Memory B cell (primary cell): ENCODE data around the gene KAT6B.

ENCODE experiments used
- ATAC-seq: fragments of 150-1000 bp; cut with Tn5 transposase; 2 replicates; pipeline ENCODE4 v1.10.0; 2021; ENCODE audit warnings: low read depth, mild to moderate bottlenecking, moderate library complexity
- DNase-seq, 2 donors: peaks; one replicate each; pipeline ENCODE4 v3.0.0; 2022; ENCODE audit warnings: low spot score in 2 of 2
- H3K27ac Mint-ChIP-seq: one replicate; pipeline ENCODE4 v1.8.0; 2022; ENCODE audit warnings: mild to moderate bottlenecking, moderate library complexity, mixed read lengths
- H3K27me3 Mint-ChIP-seq: one replicate; pipeline ENCODE4 v1.8.0; 2022; ENCODE audit warnings: mixed read lengths
- H3K36me3 Mint-ChIP-seq: one replicate; pipeline ENCODE4 v1.8.0; 2022; ENCODE audit warnings: mild to moderate bottlenecking, mixed read lengths
- H3K4me1 Mint-ChIP-seq: one replicate; pipeline ENCODE4 v1.8.0; 2022; ENCODE audit warnings: mixed read lengths
- H3K4me3 Mint-ChIP-seq: one replicate; pipeline ENCODE4 v1.8.0; 2022; ENCODE audit warnings: mild to moderate bottlenecking, moderate library complexity, mixed read lengths
- H3K9me3 Mint-ChIP-seq: one replicate; pipeline ENCODE4 v1.8.0; 2022; ENCODE audit warnings: mixed read lengths

KAT6B gene

GRCh38 chr10:74930965-74931364 is 104.6 kb downstream of the KAT6B start:
- no peak overlapping the region for H3K27ac Mint-ChIP-seq
- H3K36me3 Mint-ChIP-seq, result peaks cover 12% of the 10 kb centered on the region
- peaks cover 20% of the 10 kb centered on the region for H3K4me1 Mint-ChIP-seq

GRCh38 chr10:74932648-74933047 is 106.2 kb downstream of the KAT6B start:
- ATAC-seq (no peak), DNase-seq (no peak)
- H3K27me3 Mint-ChIP-seq, result no peaks in the 10 kb centered on the region
- H3K4me1 Mint-ChIP-seq, result peaks cover 14% of the 10 kb centered on the region
- H3K27ac Mint-ChIP-seq, result no peak overlapping the region
- no peak overlapping the region for H3K4me3 Mint-ChIP-seq
- H3K36me3 Mint-ChIP-seq, result peaks cover 10% of the 10 kb centered on the region
- H3K9me3 Mint-ChIP-seq, result no peaks in the 10 kb centered on the region

More at GRCh38 chr10:74930965-74931364, 104.6 kb downstream of the KAT6B start:
- ATAC-seq (no peak), DNase-seq (no peak)
- no peaks in the 10 kb centered on the region for H3K9me3 Mint-ChIP-seq
- no peaks in the 10 kb centered on the region for H3K27me3 Mint-ChIP-seq
- no peak overlapping the region for H3K4me3 Mint-ChIP-seq

- Mint-ChIP-seq H3K27ac (no peak overlapping the region), H3K4me1 (peaks cover 17% of the 10 kb centered on the region), H3K27me3 (no peaks in the 10 kb centered on the region), H3K4me3 (no peak overlapping the region), H3K36me3 (peaks cover 14% of the 10 kb centered on the region), H3K9me3 (no peaks in the 10 kb centered on the region)
- DNase-seq, result no peak
- no peak for ATAC-seq
Measured at GRCh38 chr10:74934100-74934812, 107.9 kb downstream of the KAT6B start.

GRCh38 chr10:74936577-74937265 is 110.3 kb downstream of the KAT6B start:
- Mint-ChIP-seq H3K36me3 (peaks cover 17% of the 10 kb centered on the region), H3K4me3 (no peak overlapping the region), H3K4me1 (peaks cover 20% of the 10 kb centered on the region), H3K27ac (no peak overlapping the region), H3K27me3 (no peaks in the 10 kb centered on the region), H3K9me3 (no peaks in the 10 kb centered on the region)
- no peak for ATAC-seq
- DNase-seq, result no peak

DNA sequence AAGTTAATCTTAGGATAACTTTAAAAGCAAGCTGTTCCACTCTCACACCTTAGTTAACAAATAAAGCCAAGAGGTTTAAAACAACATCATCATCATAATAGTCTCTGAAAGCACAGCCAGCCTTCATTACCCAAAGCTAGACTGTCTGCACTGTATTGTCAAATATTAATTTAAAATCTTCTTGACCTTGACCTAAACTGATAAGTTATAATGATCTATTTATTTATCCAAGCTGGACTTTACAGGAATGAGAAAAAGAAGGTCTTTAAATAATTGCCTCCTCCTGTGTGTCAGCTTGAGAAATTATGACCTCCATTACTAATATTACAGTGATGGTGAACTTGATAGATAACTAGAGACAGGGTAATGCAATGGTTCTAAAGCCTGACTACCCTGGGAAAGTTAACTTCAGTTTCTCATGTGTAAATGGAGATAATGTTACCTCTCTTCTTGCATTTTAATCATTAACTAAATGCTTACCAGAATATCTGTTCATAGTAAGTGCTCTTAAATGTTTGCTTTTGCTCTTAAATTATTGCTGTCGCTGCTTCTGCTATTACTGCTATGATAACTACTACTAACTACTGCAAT is 111.0 kb downstream of the KAT6B start:
- no peak overlapping the region for H3K4me3 Mint-ChIP-seq
- H3K4me1 Mint-ChIP-seq, result peaks cover 15% of the 10 kb centered on the region
- peaks cover 14% of the 10 kb centered on the region for H3K36me3 Mint-ChIP-seq
- ATAC-seq (no peak), DNase-seq (no peak)
- H3K27ac Mint-ChIP-seq, result no peak overlapping the region
- H3K27me3 Mint-ChIP-seq, result no peaks in the 10 kb centered on the region
- no peaks in the 10 kb centered on the region for H3K9me3 Mint-ChIP-seq

DNA sequence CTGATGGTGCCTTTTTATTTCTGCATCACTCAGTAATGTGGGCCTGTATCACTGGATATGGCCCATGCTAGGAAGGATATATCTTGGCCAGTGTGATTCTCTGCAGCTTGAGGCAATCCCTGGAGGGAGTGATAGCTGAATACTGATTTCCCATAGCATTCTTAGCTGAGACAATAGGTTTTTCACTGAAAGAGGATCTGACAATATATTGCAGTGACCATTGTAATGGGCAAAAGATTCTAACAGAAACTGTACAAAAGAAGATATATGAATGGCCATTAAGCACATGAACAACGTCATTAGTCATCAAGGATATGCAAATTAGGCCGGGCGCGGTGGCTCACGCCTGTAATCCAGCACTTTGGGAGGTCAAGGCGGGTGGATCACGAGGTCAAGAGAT is 117.8 kb downstream of the KAT6B start:
- Mint-ChIP-seq H3K4me3 (no peak overlapping the region), H3K9me3 (peaks cover 2% of the 10 kb centered on the region), H3K27me3 (no peaks in the 10 kb centered on the region), H3K4me1 (peaks cover 15% of the 10 kb centered on the region), H3K27ac (no peak overlapping the region), H3K36me3 (peaks cover 15% of the 10 kb centered on the region)
- no peak for ATAC-seq
- DNase-seq, result no peak

DNA sequence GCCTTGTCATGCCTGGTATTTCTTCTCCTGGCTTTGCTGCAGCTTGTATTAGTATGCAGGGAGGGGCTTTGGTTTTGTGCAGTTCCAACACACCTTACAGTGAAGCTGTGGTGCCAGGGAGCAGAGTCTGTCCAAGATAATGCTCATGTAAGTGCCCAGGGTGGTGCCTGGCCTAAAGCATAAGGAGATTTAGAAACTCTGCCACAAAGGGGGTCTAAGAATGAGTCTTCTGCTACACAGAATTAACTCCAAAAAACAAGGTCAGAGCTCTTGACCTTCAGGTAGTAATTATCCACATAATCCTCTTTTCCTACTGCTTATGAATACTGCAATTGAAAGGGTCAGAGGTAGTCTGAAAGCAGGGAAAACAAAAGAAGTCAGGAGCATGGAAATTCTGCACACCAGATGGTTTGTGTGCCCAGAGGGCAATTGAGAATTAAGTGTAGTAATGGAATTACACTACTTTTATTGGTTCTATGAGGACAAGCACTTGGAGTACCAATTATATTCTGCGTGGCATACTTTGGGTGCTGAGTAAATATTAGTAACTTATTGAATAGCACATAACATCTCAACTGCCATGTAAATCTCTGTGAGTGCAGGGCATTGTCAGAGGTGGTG is 121.5 kb downstream of the KAT6B start:
- Mint-ChIP-seq H3K36me3 (peaks cover 16% of the 10 kb centered on the region), H3K4me1 (peaks cover 16% of the 10 kb centered on the region), H3K9me3 (peaks cover 2% of the 10 kb centered on the region), H3K4me3 (no peak overlapping the region), H3K27me3 (no peaks in the 10 kb centered on the region), H3K27ac (no peak overlapping the region)
- DNase-seq (no peak), ATAC-seq (no peak)

- Mint-ChIP-seq H3K27me3 (no peaks in the 10 kb centered on the region), H3K4me1 (peaks cover 19% of the 10 kb centered on the region), H3K9me3 (no peaks in the 10 kb centered on the region), H3K4me3 (no peak overlapping the region), H3K27ac (no peak overlapping the region), H3K36me3 (peaks cover 11% of the 10 kb centered on the region)
- DNase-seq (no peak), ATAC-seq (no peak)
Measured at GRCh38 chr10:74949034-74949832, 122.8 kb downstream of the KAT6B start.

GRCh38 chr10:74949843-74950765 is 123.7 kb downstream of the KAT6B start:
- H3K4me1 Mint-ChIP-seq, result peaks cover 18% of the 10 kb centered on the region
- DNase-seq (no peak), ATAC-seq (no peak)
- peaks cover 14% of the 10 kb centered on the region for H3K36me3 Mint-ChIP-seq
- H3K9me3 Mint-ChIP-seq, result no peaks in the 10 kb centered on the region
- H3K4me3 Mint-ChIP-seq, result no peak overlapping the region
- H3K27me3 Mint-ChIP-seq, result no peaks in the 10 kb centered on the region
- H3K27ac Mint-ChIP-seq, result no peak overlapping the region

DNA sequence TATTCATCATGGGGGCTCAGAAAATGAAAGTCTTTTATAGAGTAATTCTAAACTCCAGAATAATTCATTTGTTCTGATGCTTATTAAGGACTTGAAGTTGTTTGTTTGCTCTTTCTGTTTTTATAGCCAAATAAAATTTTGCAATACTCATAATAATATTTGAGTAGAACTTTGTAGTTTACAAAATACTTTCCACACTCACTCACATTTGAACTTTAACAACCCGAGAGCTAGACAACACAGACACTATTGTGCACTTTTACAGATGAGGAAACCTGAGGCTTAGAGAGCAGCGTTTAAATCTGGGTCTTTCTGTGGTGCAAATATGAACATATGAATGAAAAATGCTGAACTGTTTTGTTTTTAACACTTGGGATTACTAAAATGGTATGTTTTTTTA is 126.8 kb downstream of the KAT6B start:
- Mint-ChIP-seq H3K9me3 (no peaks in the 10 kb centered on the region), H3K27me3 (no peaks in the 10 kb centered on the region), H3K27ac (no peak overlapping the region), H3K4me3 (no peak overlapping the region), H3K4me1 (peaks cover 8% of the 10 kb centered on the region), H3K36me3 (peaks cover 10% of the 10 kb centered on the region)
- ATAC-seq (no peak), DNase-seq (no peak)

GRCh38 chr10:74955796-74956195 is 129.4 kb downstream of the KAT6B start:
- H3K27me3 Mint-ChIP-seq, result no peaks in the 10 kb centered on the region
- H3K4me3 Mint-ChIP-seq, result no peak overlapping the region
- no peaks in the 10 kb centered on the region for H3K9me3 Mint-ChIP-seq
- no peak overlapping the region for H3K27ac Mint-ChIP-seq
- H3K36me3 Mint-ChIP-seq, result peaks cover 7% of the 10 kb centered on the region
- H3K4me1 Mint-ChIP-seq, result peaks cover 8% of the 10 kb centered on the region
- ATAC-seq, result no peak
- no peak for DNase-seq

GRCh38 chr10:74956555-74957111 is 130.2 kb downstream of the KAT6B start:
- ATAC-seq, result no peak
- DNase-seq, result no peak
- peaks cover 7% of the 10 kb centered on the region for H3K36me3 Mint-ChIP-seq
- H3K9me3 Mint-ChIP-seq, result no peaks in the 10 kb centered on the region
- H3K27me3 Mint-ChIP-seq, result no peaks in the 10 kb centered on the region
- H3K4me3 Mint-ChIP-seq, result no peak overlapping the region
- peaks cover 8% of the 10 kb centered on the region for H3K4me1 Mint-ChIP-seq
- no peak overlapping the region for H3K27ac Mint-ChIP-seq
